Gastroesophageal sphincter (tissue), 3 donors: Measurements from ENCODE around the gene USP14.

Experiments
- CTCF ChIP-seq, 4 experiments: fragments of 200-600 bp in 2 of 4; fragments of 450-650 bp in 2 of 4; sonication (generic) in 1 of 4; IDR thresholded peaks; one replicate each; pipeline ENCODE4 v1.5.1; 2017 to 2019; ENCODE audit warnings: antibody characterized with exemption in 4 of 4, mild to moderate bottlenecking in 2 of 4, moderate library complexity in 2 of 4
- POLR2AphosphoS5 ChIP-seq: sonication (generic); formaldehyde crosslinking; IDR thresholded peaks from one replicate; pipeline ENCODE4 v1.6.1; 2017; ENCODE audit warnings: antibody characterized with exemption

- TF ChIP-seq CTCF (IDR thresholded peaks at IDR 0.05) (no peak), POLR2AphosphoS5 (no peak)
Observed at GRCh38 chr18:250685-251084, 92.3 kb downstream of the USP14 start.
